Fibroblast of peridontal ligament (primary cell): ENCODE measurements around the gene TFCP2L1.
"Not testable (repeated sequence)": the region's sequence is repeated elsewhere in the genome, so short reads cannot be mapped to it uniquely, and the experiment has no call there.

Source experiments
- DNase-seq: peaks from one replicate; pipeline ENCODE4 v3.0.0-alpha.2; 2010; ENCODE audit errors: extremely low read depth

The TFCP2L1 gene

DNA sequence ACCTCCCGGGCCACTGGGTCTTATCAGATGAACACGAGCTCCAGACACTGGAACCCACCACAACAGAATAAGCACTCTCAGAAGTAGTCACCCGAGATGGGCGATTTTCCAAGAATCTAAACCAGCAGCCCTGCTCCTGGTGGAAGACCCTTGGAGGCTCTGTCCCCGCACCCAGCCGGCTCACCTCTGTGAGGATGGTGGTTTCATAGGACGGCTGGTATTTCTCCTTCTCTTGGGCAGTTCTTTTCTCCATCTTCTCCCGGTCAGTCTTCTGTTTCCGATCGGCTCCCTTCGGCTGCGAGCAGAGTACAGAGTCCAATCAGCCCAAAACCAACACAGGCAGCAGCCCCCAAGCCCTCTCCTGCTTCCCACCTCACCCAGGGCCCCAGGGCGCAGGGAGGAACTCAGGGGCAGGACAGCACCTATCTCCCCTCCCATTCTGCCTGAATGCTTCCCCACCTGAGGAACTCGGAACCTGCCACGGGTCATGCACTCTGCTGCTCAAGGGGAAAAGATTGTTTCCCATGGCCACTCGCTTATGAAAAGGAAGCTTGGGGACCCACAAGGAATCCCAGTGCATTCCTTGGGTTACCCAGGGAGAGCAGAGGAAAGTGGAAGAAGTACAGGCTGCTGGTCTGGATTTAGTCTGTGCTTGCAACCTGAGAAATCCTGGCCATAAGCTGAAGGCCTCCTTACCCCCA, 42.7 kb downstream of the TFCP2L1 start:
- no peak for DNase-seq

DNA sequence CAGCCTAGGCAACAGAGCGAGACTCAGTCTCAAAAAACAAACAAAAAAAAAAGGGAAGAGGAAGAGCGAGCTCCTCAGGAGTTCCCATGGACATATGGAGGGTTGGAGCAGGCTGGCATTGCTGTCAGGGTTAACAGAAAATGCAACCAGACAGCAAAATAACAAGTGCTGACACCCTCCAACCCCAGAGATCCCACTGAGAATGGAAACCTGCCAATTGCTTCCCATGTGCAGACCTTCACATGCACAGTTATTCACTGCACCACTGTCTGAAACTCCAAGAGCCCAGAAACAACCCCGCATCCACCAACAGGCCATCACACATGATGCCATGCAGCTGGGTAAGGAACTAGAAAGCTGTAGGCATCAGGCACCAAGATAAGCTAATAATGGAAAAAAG, 43.5 kb downstream of the TFCP2L1 start:
- DNase-seq, result no peak

DNA sequence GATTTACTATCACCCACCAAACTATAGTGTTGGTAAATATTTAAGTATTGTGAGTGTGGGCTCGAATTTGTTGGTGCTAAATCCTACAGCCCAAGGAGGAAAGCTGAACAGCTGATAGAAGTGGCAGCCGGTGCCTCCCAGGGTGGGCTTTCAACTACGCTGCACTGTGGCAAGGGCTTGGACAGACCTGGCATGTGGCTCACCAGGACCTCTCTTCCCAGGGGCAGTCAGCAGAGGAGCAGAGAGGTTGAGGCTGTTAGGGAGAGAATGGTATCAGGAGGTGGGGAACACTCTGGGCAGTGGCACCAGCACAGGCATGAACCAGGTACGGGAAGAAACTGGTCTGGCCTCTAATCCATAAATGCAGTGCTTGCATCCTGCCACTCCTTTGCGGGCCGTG, 44.6 kb downstream of the TFCP2L1 start:
- DNase-seq, result no peak

DNA sequence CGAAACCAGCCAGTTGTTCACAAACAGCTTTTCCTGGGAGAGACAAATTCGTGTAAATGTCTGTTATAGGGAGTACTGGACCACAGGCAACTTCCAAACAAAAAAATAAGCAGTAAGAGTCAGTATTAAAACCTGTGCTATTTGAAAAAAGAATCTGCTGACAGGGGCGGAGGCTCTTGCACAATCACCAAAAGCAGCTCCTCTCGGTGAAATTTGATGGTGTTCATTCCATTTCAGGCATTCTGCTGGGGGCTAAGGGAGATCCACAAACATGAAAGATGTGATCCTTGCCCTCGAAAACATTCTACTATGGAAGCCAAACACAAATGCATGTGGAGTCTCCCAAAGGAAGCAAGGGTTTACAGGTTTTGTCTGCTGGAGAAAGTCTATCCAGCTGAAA, 45.0 kb downstream of the TFCP2L1 start:
- no peak for DNase-seq

DNA sequence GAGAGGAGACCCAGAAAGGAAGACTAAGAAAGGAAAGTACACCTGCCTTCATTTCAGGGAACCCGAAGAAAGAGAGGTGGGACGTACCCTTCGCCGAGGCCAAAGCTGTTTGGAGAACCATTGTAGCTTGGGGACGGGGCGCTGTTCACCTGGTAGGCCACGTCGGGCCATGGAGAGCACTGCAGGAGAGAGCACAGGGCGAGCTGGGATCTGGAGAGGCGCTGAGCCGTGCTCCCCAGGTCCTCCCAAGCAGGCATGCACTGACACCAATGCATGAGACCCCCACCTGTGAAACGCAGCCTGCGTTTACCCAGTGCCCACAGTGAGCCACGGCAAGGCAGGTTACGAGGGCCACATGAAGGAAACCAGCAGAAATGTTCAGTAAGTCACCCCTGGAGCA, 45.5 kb downstream of the TFCP2L1 start:
- DNase-seq, result no peak

DNA sequence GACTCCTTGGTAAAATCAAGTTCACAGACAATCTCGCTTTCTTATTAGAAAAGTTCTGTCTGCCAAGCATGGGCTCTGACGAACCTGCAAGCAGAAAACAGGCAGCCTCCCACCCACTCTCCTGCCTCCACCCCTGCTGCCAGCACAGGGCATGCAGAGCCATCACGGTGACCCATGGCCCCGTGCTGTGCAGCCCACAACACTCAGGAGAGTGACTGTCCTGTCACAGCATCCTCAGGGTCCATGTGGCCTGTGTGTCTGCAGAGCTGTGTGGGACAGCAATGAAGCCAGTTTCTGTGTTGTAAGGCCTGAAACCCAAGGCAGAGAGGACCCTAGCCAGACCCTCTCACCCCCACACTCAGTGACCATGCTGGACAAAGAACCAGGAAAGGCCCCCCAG, 46.2 kb downstream of the TFCP2L1 start:
- DNase-seq, result no peak

DNA sequence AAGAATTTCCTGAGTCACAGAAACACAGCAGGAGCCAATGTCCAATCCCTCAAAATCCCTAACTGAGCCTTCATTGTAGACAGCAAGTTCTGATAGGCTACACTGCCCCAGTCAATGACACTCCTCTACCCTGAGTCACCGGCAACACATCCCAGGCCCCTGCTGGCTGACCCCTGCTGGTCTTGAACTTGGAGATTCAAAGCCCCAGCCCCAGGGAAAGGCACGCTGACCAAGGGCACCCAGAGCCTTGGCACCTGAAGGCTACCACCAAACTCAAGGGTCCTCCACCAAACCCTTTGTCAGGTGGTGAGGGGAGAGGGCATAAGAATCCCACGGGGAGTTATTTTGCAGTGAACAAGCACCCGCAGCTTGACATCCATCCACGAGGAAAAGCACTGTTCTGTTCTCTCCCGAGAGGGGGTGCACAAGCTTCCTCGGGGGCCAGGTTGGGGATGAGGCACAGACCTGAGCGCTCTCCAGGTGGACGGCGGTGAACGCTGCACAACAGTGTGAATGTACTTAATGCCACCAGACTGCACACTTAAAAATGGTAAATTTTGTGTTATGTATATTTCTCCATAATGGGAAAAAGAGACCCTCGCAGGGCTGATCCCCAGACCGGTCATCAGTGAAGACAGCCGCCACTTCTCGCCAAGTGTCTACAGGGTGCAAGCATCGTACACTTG, 46.9 kb downstream of the TFCP2L1 start:
- DNase-seq, result no peak

DNA sequence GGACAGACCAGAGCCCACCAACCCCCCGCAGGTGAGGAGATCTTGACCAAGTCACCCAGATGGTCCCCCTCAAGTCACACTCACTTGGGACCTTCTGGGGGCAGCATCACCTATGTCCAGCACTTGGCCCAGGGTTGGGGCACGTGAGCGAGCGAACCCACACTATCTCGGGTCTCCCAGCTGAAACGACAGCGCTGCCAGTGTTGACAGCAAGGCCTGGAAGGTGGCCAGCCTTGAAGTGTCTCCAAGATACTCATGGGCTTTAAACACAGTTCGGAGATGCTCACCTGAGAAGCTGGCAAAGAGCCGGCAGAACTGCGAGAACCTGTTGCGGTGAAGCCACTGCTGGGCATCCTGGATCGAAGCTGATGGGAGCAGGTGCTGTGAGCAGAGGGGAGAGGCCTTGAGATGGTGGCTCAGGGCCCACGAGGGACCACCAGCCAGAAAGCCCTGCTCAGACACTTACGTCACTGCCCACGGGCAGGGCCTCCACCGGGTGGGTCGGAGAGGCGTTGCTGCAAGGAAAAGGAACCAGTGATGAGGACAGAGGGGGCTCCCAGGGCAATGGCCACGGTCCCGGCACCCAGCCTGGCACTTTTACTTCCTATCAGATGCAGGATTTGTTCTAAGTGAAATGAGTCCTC, 47.5 kb downstream of the TFCP2L1 start:
- DNase-seq, result no peak

DNA sequence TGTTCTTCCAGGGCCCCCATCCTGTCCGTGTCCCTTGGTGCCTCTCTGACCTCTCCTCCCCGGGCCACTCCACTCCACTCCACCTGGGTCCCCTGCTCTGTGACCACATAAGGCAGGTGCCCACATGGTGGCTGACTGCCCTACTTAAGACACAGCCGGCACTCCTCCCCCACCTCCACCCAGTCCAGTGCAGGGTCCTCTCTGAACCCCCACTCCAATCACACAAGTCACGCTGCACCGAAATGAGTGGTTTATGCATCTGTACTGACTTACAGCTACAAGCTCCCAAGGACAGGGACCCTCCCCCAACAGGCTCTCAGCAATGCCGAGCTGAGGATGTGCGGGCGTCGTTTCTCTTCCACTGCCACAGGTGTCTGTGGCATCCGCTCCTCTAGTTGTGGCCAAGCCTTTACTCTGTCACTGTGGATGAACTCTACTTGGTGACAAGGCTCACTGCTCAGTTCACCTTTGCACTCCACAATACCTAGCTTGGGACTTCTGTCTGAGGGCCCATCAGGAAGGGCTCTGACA, 48.3 kb downstream of the TFCP2L1 start:
- no peak for DNase-seq

DNA sequence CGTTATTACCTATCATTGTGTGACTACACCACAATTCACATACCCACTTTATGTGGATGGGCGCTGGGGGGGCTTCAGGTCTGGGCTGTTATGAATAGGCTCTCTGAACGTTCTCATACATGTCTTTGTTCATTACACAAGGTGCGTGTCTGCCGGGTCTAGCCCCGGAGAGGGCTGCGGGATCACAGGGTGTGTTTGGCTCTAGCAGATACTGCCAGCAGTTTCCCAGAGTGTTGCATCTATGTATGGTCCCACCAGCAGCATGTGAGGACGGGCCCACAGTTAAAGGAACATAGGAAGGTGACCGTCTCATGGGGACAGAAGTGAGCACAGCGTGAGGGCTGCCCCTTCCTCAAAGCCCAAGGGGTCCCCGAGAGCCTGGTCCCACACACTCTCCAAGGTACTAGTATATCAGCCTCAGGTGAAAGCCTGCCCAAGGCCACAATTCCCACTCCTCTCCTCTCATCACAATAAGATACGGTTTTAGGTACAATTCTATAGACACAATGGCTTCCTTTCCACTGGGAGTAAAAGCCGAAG, 48.8 kb downstream of the TFCP2L1 start:
- no peak for DNase-seq

DNA sequence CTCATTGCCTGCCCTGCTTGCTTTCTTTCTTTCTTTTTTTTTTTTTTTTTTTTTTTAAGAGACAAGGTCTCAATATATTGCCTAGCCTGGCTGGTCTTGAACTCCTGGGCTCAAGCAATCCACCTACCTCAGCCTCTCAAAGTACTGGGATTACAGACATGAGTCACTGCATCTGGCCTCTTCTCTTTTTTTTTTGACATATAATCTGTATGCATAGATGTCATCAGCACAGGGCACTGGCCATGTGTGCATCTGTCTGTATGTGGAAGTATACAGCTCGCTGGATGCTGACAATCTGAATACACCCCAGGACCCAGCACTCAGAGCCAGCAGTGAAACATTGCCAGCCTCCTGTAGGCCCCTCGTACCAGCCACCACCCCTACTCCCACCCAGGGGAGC, 49.5 kb downstream of the TFCP2L1 start:
- DNase-seq, result no peak

DNA sequence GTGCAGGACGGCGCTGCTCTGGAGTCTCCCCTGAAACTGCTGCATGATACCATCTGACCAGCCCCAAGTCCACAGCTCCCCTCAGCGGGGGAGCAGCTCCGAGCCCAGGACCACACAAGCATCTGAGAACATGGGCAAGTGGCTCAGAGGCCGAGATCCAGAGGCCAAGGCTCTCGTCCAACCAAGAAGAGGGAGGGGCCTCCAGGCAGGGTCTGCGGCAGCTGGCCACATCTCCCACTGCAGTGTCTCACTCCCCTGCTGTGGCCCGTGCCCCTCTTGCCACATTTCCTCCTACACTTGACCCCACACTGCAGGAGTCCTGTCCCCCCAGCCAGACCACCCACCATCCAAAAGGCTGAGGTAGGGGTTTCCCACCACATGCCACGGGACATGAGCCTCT, 50.2 kb downstream of the TFCP2L1 start:
- DNase-seq, result no peak

DNA sequence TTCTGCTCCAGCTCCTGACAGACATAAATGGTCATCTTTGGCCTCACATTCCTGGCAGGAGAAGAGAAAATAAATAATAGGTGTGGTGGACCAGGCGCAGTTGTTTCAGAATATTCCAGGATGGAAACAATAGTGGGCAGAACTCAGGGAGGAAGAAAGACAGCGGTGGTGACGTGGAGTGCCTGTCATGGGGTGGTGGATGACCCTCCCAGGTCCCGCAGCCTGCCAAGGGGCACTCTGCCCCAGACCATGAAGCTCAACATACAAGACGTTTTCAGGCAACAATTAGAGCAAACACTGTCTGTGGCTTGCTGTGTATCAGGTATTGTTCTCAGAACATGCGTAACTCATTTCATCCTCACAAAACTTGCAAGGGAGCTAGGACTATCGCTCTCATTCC, 50.9 kb downstream of the TFCP2L1 start:
- no peak for DNase-seq

DNA sequence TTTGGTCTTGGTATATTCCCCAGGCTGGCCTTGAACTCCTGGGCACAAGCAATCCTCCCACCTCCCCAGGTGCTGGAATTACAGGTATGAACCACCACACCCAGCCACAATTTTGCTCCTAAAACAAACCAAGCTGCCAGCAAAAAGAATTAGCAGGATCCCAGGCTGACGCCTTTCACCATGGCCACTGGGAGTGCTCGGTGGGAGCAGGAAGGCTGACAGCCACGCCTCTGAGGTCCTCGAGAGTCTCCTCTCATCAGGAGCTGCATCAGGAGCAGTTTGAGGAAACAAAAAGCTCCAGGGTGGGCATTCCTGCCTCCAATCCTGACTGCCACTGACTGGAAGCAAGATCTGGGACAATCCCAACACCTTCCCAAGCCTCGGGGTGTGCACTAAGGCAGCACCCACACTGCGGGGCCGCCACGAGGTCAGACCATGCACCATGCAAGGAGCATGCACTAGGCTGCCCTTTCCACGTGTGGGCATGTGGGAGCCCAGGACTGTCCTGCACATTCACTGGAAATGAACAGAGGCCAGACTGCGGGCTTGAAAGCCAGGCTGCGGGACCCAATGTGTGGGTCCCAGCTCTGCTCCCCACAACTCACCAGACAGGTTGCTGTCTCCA, 51.4 kb downstream of the TFCP2L1 start:
- DNase-seq, result no peak

DNA sequence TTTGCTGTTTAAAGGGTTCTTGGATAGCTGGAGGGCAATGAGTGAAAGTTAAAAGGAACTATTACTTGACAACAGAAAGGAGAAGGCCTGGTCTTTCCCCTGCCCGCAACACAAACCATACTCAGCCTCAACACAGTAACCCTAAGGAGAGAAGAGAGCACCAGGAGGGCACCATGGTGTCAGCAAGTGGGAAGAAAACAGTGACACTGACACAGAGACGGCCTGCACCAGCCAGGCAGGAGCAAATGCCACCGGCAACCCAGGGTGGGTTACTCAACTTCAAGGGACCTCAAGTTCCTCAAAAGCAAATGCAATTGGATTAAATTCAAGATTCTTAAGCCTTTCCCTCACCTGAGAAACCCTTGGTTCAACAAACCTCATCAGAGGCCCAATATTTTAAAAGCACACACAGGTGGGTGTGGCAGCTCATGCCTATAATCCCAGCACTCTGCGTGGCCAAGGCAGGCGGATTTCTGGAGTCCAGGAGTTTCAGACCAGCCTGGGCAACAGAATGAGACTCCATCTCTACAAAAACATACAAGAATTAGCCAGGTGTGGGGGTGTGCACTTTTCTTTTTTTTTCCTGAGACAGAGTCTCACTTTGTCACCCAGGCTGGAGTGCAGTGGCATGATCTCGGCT, 52.3 kb downstream of the TFCP2L1 start:
- no peak for DNase-seq

DNA sequence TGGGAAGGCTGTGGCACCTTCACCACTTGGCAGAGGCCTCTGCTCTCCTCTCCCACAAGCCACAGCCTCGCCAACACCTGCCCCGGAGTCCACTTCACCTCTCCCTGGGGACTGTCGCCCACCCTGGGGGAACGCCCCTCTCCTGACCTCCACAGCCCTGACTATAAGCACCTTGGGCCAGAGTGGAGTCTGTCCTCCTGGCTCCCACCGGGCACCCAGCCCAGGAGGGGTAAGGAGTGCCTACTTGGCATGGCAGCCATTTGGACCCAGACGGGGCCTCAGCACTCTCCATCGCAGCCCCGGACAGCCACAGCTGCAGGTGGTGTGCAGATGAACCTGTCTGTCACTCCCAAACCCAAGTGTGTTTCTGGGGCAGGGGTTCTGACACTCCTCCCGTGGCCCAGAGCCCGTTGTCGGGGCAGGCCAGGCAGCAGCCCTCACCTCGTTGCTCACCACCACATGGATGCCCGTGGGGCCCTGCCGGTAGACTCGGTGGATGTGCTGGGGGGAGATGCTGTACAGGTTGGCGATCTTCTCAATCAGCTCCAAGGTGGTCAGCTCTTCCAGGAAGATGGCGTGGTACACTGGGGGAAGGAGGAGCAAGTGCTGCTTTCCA, 53.5 kb downstream of the TFCP2L1 start:
- no peak for DNase-seq

DNA sequence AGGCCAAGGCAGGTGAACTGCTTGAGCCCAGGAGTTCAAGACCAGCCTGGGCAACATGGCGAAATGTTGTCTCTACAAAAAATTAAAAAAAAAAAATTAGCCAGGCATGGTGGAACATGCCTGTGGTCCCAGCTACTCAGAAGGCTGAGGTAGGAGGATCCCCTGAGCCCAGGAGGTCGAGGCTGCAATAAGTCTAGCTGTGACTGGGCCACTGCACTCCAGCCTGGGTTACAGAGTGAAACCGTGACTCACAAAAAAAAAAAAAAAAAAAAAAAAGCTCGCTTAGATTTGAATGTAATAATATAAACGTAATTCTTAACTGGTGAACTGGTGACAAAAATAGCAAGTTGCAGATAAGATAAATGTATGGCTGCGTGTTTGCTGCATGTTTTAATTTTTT, 56.5 kb downstream of the TFCP2L1 start:
- DNase-seq, result no peak

DNA sequence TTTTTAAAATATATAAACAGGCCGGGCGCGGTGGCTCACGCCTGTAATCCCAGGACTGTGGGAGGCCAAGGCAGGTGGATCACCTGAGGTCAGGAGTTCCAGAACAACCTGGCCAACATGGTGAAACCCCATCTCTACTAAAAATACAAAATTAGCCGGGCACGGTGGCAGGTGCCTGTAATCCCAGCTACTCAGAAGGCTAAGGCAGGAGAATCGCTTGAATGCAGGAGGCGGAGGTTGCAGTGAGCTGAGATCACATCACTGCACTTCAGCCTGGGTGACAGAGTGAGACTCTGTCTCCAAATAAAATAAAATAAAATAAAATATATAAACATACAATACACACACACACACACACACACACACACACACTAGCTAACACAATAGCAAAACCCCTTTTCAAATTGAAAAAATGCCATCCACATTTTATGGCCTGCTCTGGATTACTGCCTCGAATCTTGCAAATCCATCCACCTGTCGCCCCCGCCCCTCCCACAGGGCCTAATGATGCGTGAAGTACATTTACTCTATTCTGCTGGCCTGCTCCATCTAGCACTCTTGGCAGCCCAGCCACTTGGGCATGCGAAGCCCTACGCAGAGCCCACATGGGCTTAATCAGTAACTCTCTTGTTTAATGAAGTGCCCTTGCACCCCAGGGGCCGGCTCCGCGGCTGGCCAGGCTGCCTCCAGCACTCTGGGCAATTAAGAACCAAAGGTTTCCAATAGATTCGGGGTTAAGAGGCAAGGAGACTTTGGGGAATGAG, 57.4 kb downstream of the TFCP2L1 start:
- DNase-seq, result not testable (repeated sequence)

DNA sequence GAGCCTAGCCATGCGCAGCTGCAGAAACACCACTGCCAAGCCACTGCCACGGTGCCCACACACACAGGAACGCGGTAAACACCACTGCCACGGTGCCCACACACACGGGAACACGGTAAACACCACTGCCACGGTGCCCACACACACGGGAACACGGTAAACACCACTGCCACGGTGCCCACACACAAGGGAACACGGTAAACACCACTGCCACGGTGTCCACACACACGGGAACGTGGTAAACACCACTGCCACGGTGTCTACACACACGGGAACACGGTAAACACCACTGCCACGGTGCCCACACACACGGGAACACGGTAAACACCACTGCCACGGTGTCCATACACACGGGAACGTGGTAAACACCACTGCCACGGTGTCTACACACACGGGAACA, 59.3 kb downstream of the TFCP2L1 start:
- not testable (repeated sequence) for DNase-seq

DNA sequence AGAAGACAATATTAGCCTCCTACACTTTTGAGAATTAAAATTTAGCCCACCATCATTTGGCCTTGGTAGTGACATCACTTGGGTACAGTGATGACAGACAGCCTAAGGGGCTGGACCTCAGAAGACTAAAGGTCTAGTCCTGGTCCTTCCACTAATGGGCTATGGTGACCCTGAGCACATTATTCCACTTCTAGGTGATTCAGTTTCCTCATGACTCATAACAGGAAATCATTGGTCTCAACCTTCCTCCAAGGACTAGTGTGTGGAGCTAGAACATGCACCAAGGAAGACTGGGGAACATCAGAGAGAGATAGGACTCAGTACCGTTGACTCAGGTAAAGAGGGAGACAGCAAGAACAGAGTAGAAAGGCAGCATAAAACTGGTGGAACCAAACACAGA, 64.0 kb downstream of the TFCP2L1 start:
- DNase-seq, result no peak

DNA sequence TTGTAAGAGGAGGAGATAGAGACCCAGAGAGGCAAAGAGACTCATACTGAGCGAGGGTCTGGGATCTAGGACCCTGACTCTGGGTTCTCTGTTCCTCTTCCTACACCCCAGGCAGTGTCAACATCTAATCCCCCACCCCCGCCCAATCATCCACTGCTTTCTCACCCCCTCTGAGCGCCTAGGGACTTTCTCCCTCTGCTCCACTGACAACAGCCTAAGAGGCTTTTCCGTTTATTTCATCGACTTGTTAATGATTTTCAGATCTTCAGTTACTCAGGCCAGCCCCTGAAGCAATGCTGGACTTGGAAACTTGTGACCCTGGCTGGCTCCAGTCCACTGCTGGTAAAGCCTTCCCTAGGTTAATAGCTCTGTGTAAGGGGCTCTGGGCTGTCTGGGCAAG, 65.1 kb downstream of the TFCP2L1 start:
- no peak for DNase-seq
